Measurements from ENCODE around the gene PCDH9. TPM values are rescaled to one million over a fixed set of nuclear protein-coding genes. Genes with fewer than 3 reads are reported as not detected.

Gene PCDH9
- total RNA-seq, 1 donor from 2014 or later: 9.8 TPM

DNA sequence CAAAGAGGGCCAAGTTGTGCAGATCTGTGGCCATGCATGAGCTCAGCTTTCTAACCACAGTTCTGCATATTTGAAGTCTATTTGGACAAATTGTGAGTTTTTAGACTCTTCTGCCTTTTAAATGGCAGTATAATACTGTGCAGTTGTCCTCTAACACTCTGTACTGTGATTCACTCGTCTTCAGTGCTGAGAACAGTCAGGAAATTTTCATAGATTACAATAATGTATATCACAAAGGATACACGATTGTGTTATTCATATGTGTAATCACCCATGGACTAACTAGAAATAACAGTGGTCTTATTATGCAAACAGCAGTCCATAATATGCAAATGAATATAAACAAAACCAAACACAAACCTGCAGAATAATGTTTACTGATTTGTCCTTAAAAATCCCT, 259.1 kb downstream of the PCDH9 start:
- no peak for TF ChIP-seq CTCF (IDR thresholded peaks at IDR 0.05)
- H3K4me3 Mint-ChIP-seq (ENCODE audit: unreplicated experiment): no peak overlapping the region
- H3K27ac Mint-ChIP-seq (ENCODE audit: unreplicated experiment): no peak overlapping the region
- no peaks in the 10 kb centered on the region for H3K27me3 Mint-ChIP-seq (ENCODE audit: low read depth)
- peaks cover 10% of the 10 kb centered on the region for H3K4me1 Mint-ChIP-seq (ENCODE audit: low read depth)
- no peaks in the 10 kb centered on the region for H3K9me3 Mint-ChIP-seq (ENCODE audit: low read depth)
- DNase-seq (ENCODE audit: low spot score): no peak
- H3K36me3 Mint-ChIP-seq (ENCODE audit: low read depth): no peaks in the 10 kb centered on the region

GRCh38 chr13:66969291-66969690, 260.8 kb downstream of the PCDH9 start:
- DNase-seq (ENCODE audit: low spot score): no peak
- no peaks in the 10 kb centered on the region for H3K9me3 Mint-ChIP-seq (ENCODE audit: low read depth)
- no peak overlapping the region for H3K27ac Mint-ChIP-seq (ENCODE audit: unreplicated experiment)
- H3K36me3 Mint-ChIP-seq (ENCODE audit: low read depth): no peaks in the 10 kb centered on the region
- TF ChIP-seq CTCF (IDR thresholded peaks at IDR 0.05): no peak
- no peak overlapping the region for H3K4me3 Mint-ChIP-seq (ENCODE audit: unreplicated experiment)
- peaks cover 10% of the 10 kb centered on the region for H3K4me1 Mint-ChIP-seq (ENCODE audit: low read depth)
- H3K27me3 Mint-ChIP-seq (ENCODE audit: low read depth): no peaks in the 10 kb centered on the region

DNA sequence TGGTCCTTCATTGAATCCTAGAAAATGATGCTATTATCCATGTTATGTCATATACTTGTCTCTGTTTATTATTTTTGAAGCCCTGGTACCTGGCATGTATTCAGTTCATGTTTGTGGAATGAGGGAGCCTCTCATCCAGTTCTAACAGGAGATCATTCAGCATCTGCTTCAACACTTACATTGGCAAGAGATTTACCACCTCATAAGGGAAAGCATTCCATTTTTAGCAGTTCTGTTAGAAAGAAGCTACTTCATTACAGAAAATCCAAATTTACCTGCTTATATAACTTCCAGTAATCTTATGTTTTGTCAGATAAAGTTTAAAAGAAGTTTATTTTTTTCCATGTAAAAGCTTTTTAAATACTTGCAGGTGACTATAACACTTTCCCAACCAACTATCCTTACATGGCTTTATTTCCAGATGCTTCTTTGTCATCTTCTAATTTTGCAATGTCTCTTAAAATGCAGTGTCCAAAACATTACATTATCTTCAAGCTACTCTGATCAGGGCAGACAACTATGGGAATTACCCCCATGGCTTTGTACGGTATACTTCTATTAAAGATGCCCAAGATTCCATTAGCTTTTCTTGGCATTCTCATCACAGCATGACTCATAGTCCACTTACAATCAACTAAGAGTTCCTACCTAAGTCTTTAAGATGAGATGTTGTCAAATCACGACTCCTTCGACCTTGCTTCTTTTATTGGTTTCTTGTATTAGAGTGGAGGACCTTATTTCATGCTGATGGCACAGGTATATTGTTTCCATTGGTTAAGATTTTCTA, 262.1 kb downstream of the PCDH9 start:
- no peak overlapping the region for H3K4me3 Mint-ChIP-seq (ENCODE audit: unreplicated experiment)
- no peak for TF ChIP-seq CTCF (IDR thresholded peaks at IDR 0.05)
- H3K36me3 Mint-ChIP-seq (ENCODE audit: low read depth): no peaks in the 10 kb centered on the region
- no peak overlapping the region for H3K27ac Mint-ChIP-seq (ENCODE audit: unreplicated experiment)
- peaks cover 8% of the 10 kb centered on the region for H3K4me1 Mint-ChIP-seq (ENCODE audit: low read depth)
- no peak for DNase-seq (ENCODE audit: low spot score)
- no peaks in the 10 kb centered on the region for H3K27me3 Mint-ChIP-seq (ENCODE audit: low read depth)
- H3K9me3 Mint-ChIP-seq (ENCODE audit: low read depth): no peaks in the 10 kb centered on the region

DNA sequence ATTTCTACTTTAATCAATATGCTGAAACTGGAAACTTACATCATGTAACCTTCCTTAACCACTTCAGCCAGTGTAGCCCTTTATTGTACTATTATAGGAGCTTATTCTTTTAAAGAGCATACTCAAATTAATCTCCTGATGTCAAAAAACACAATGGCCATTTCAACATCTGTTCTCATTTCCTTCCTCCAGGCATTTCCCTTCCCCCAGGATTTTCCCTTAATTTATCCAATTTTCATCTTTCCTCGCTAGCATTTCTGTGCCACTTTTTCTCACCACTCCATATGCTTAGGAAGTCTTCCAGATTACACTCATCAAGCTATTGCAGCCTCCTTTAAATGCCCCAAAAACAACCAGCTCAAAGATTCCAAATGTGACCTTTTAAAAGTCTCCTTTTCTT, 265.0 kb downstream of the PCDH9 start:
- Mint-ChIP-seq H3K4me1 (ENCODE audit: low read depth) (no peaks in the 10 kb centered on the region), H3K27ac (ENCODE audit: unreplicated experiment) (no peak overlapping the region), H3K9me3 (ENCODE audit: low read depth) (no peaks in the 10 kb centered on the region), H3K36me3 (ENCODE audit: low read depth) (no peaks in the 10 kb centered on the region), H3K27me3 (ENCODE audit: low read depth) (no peaks in the 10 kb centered on the region), H3K4me3 (ENCODE audit: unreplicated experiment) (no peak overlapping the region)
- no peak for DNase-seq (ENCODE audit: low spot score)
- TF ChIP-seq CTCF (IDR thresholded peaks at IDR 0.05): no peak

DNA sequence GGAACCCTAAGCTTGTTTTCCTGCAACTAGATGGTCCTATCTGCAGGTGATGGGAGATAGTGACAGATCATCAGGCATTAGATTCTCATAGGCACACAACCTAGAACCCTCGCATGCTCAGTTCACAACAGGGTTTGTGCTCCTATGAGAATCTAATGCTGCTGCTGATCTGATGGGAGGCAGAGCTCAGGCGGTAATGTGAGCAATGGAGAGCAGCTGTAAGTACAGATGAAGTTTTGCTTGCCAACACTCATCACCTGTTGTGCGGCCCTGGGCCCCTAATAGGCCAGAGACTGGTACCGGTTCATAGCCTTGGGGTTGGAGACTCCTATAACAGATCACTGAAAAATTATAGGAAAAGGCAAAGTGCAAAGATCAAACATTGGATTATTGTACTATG, 267.2 kb downstream of the PCDH9 start:
- Mint-ChIP-seq H3K9me3 (ENCODE audit: low read depth) (no peaks in the 10 kb centered on the region), H3K4me3 (ENCODE audit: unreplicated experiment) (no peak overlapping the region), H3K36me3 (ENCODE audit: low read depth) (no peaks in the 10 kb centered on the region), H3K27ac (ENCODE audit: unreplicated experiment) (no peak overlapping the region), H3K27me3 (ENCODE audit: low read depth) (no peaks in the 10 kb centered on the region), H3K4me1 (ENCODE audit: low read depth) (peaks cover 9% of the 10 kb centered on the region)
- no peak for TF ChIP-seq CTCF (IDR thresholded peaks at IDR 0.05)
- DNase-seq (ENCODE audit: low spot score): no peak
